Natural killer cell treated with Interleukin-12 subunit alpha and Interleukin-12 subunit beta and Interleukin-15 and Interleukin-18, amount 100 ng/mL, for 72 hours (primary cell): ENCODE results near the gene ADAMTS20. TPM values are rescaled to one million over a fixed set of nuclear protein-coding genes. Genes with fewer than 3 reads are reported as not detected.
A peak's percentile ranks its signal among the peaks of the same experiment; 100 is the strongest.
"Not testable (repeated sequence)": the region's sequence is repeated elsewhere in the genome, so short reads cannot be mapped to it uniquely, and the experiment has no call there.

Source experiments
- ATAC-seq, 2 donors: fragments of 150-1000 bp; cut with Tn5 transposase in 1 of 2; sonication (Bioruptor Pico), chemical (Tn5 transposase) in 1 of 2; 2 replicates each; pipeline ENCODE4 v1.10.0; 2021
- DNase-seq: peaks from one replicate; pipeline ENCODE4 v3.0.0; 2022; ENCODE audit warnings: low spot score
- H3K27ac Mint-ChIP-seq, 2 donors: 1 replicate in 1 of 2; 2 replicates in 1 of 2; pipeline ENCODE4 v1.8.0; 2022; ENCODE audit warnings: mixed read lengths in 2 of 2, mild to moderate bottlenecking in 1 of 2, moderate library complexity in 1 of 2
- H3K27me3 Mint-ChIP-seq, 2 donors: 1 replicate in 1 of 2; 2 replicates in 1 of 2; pipeline ENCODE4 v1.8.0; 2022; ENCODE audit warnings: mixed read lengths in 2 of 2
- H3K36me3 Mint-ChIP-seq: one replicate; pipeline ENCODE4 v1.8.0; 2022; ENCODE audit warnings: mixed read lengths
- H3K4me1 Mint-ChIP-seq, 2 donors: 1 replicate in 1 of 2; 2 replicates in 1 of 2; pipeline ENCODE4 v1.8.0; 2022; ENCODE audit warnings: low read depth in 2 of 2, mixed read lengths in 2 of 2, mild to moderate bottlenecking in 1 of 2
- H3K4me3 Mint-ChIP-seq: one replicate; pipeline ENCODE4 v1.8.0; 2022; ENCODE audit warnings: mixed read lengths
- H3K9me3 Mint-ChIP-seq: 2 replicates; pipeline ENCODE4 v1.8.0; 2022; ENCODE audit warnings: mixed read lengths
- total RNA-seq, 2 donors: library from RNA; stranded (reverse); gene quantifications; one replicate each; pipeline ENCODE4 v1.2.3, GENCODE V29; 2022

ADAMTS20 gene
- total RNA-seq, 2 donors from 2014 or later, result not detected

DNA sequence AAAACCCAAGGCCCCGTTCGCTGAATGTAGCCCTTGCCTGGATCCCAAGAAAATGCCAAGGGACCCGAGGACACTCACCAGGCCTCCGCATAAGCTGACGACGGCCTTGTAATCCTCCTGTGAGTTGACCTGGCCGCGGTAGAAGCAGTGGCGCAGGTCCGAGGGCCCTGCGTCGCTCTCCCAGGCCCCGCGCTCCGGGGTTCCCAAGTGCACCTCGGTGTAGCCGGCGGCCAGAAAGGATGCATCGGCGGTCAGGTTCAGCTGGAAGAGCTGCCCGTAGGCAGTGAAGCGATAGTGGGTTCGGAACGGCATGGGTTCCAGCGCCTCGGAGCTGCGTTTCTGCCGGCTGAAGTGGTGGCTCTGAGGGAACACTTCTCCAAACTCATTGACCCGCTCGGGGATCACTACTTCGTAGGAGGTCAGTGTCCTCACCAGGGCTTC, 1.2 kb downstream of the ADAMTS20 start:
- Mint-ChIP-seq H3K36me3 (peaks cover 10% of the 10 kb centered on the region), H3K4me3 (no peak overlapping the region), H3K4me1 (no peaks in the 10 kb centered on the region), H3K9me3 (peaks cover under 1% of the 10 kb centered on the region), H3K27ac (no peak overlapping the region), H3K27me3 (peaks cover 16 to 19% of the 10 kb centered on the region in 2 donors)
- ATAC-seq, result no peak
- no peak for DNase-seq

DNA sequence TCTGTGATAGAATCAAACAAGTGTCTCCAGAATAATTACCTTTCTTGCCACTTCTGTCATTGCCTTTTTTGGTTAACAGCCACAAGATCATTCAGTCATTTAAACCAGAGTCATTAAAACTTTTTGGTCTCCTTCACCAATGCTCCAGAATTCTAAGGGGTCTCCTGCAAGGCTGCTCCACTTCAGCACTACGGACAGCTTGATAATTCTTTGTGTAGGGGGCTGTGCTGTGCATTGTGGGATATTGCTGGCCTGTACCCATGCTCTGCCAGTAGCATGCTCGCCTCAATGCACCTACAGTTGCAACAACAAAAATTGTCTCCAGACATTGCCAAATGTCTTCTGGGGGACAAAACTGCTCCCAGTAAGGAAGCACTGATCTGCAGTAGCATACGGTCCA, 7.3 kb downstream of the ADAMTS20 start:
- no peak for DNase-seq
- Mint-ChIP-seq H3K27ac (no peak overlapping the region), H3K4me3 (no peak overlapping the region), H3K36me3 (no peaks in the 10 kb centered on the region), H3K4me1 (no peaks in the 10 kb centered on the region), H3K9me3 (peaks cover 6% of the 10 kb centered on the region), H3K27me3 (no peaks in the 10 kb centered on the region)
- no peak for ATAC-seq

DNA sequence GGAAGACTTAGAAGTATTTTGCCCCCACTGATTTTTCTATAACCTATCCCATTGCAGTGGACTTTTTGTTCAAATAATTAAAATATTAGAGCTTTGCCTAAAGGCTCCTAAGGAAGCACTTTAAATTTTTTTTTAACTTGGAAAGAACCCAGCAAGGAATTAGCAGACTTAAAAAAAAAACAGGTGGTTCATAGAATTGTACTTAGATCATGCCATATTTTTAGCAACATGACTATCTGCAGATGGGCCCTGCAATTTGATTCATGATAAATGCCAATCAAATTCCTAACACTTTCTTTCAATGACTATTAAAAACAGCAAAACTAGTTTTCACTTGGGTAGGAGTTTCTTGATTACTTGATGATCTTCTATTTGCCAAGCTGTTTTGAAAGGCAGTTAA, 11.5 kb downstream of the ADAMTS20 start:
- no peak overlapping the region for H3K4me3 Mint-ChIP-seq
- H3K27ac Mint-ChIP-seq, result no peak overlapping the region
- no peak for DNase-seq
- no peaks in the 10 kb centered on the region for H3K36me3 Mint-ChIP-seq
- no peaks in the 10 kb centered on the region for H3K27me3 Mint-ChIP-seq
- no peaks in the 10 kb centered on the region for H3K4me1 Mint-ChIP-seq
- H3K9me3 Mint-ChIP-seq, result peaks cover 13% of the 10 kb centered on the region
- ATAC-seq, result no peak

DNA sequence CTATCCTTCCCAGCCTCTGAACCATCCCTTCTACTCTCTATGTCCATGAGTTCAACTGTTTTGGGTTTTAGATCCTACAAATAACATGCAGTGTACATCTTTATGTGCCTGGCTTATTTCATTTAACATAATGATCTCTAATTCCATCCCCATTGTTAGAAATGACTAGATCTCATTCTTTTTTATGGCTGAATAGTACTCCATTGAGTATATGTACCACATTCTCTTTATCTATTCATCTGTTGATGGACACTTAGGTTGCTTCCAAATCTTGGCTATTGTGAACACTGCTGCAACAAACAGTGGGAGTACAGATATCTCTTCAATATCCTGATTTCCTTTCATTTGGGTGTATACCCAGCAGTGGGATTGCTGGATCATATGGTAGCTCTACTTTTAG, 14.3 kb downstream of the ADAMTS20 start:
- H3K4me1 Mint-ChIP-seq, DNase-seq, H3K36me3 Mint-ChIP-seq, H3K27ac Mint-ChIP-seq, ATAC-seq, H3K4me3 Mint-ChIP-seq, H3K27me3 Mint-ChIP-seq: not testable (repeated sequence)
- H3K9me3 Mint-ChIP-seq, result peaks cover 10% of the 10 kb centered on the region

DNA sequence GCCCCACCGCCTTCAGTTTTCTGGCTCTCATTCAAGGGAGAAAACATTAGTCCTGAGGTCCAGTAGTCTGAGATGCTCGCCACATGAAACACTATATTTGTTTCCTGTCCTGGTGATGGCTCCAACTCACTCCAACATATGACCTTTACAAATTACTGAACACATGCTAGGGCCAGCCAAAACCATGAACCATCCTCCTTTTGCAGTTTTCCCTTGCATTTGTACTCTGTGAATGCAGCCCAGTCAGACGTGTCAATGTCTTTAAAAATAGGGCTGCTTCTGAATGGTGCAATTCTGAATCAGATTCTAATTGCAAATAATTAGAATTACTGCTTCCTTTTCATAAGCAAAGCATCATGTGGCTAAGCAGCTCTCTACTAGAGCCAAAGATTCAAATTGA, 36.0 kb downstream of the ADAMTS20 start:
- H3K36me3 Mint-ChIP-seq, result no peaks in the 10 kb centered on the region
- H3K27ac Mint-ChIP-seq, result no peak overlapping the region
- ATAC-seq (no peak), DNase-seq (no peak)
- H3K27me3 Mint-ChIP-seq, result no peaks in the 10 kb centered on the region
- H3K9me3 Mint-ChIP-seq, result peaks cover 18% of the 10 kb centered on the region
- no peak overlapping the region for H3K4me3 Mint-ChIP-seq
- no peaks in the 10 kb centered on the region for H3K4me1 Mint-ChIP-seq

DNA sequence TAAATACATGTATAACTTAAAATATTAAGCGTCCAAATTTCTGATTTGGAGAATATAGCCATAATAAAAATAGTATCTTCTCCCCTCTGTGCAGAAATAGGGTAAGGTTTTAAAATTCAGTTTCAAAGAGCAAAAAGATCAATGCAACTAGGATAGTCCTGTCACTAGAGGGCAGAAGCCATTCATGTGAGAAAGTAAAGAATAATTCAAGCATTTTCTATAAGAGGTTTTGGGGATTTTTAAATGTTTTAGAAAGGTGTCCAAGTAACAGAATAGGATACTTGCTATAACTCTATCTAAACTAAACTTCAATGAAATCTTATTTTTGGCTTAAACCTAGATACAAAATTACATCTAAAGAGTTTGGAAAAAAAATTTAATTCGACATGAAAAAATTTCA, 50.3 kb downstream of the ADAMTS20 start:
- Mint-ChIP-seq H3K9me3 (peaks cover 3% of the 10 kb centered on the region), H3K27ac (no peak overlapping the region), H3K4me1 (no peaks in the 10 kb centered on the region), H3K27me3 (no peaks in the 10 kb centered on the region), H3K4me3 (no peak overlapping the region), H3K36me3 (no peaks in the 10 kb centered on the region)
- ATAC-seq (no peak), DNase-seq (no peak)

DNA sequence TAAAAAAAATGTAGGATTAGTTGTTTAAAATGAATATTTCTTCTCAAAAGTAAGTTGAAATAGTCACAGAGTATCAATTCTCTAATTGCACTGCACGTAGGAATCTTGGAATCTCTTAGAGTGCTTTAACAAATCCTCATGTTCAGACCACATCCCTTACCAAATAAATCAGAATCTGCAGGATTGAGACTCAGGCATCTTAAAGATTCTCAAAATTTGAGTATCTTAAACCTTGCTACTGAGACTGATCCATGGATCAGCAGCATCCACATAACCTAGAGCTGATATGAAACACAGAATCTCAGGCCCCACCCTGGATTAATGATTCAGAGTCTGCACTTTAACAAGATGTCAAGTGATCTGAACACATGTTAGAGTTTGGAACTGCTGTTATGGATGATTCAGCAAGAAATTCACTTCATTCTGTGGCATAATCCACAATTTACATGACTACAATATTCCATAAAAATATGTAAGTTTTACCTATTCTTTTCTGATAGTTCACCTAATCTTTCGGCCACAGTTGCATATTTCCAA, 58.7 kb downstream of the ADAMTS20 start:
- H3K27me3 Mint-ChIP-seq, result no peaks in the 10 kb centered on the region
- no peaks in the 10 kb centered on the region for H3K9me3 Mint-ChIP-seq
- H3K36me3 Mint-ChIP-seq, result no peaks in the 10 kb centered on the region
- H3K4me1 Mint-ChIP-seq, result no peaks in the 10 kb centered on the region
- ATAC-seq (no peak), DNase-seq (no peak)
- H3K27ac Mint-ChIP-seq, result no peak overlapping the region
- no peak overlapping the region for H3K4me3 Mint-ChIP-seq

DNA sequence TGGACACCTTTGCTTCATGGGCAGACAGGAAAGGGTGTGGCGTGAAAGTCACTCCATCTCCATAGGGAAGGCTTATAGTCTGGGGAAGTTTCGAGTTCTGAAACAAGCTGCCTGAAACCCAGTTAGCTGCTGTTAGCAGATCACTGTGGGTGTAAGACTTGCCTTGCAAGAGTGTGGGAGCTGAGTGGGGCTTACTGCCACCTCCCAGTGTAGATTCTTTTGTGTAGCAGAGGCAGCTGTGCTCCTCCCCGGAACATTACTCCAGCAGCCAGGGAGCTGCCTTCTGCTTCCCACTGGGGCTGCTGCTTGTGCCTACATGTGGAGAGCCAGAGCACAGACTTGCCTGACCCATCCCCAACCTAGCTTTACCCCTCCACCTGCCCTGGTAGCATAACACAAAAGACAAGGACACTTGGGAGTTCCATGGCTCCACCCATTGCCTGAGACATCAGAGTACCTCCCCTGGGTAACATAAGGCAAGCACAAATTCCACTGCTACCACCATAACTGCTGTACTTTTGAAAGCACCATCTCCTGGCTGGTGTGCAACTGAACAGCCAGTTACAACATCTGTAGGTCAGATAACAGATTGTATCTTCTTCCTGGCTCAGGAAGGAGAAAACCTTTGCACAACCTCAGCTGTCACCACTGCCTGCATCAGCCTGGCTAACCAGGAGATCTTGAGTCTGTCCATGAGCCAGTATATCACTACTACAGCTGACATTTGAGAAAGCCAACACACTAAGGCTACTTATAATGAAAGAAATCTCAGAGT, 69.5 kb downstream of the ADAMTS20 start:
- H3K36me3 Mint-ChIP-seq, result no peaks in the 10 kb centered on the region
- ATAC-seq (peak in 1 of 2 donors; percentile 17), DNase-seq (no peak)
- H3K27me3 Mint-ChIP-seq, result no peaks in the 10 kb centered on the region
- H3K4me1 Mint-ChIP-seq, result no peaks in the 10 kb centered on the region
- no peak overlapping the region for H3K27ac Mint-ChIP-seq
- H3K9me3 Mint-ChIP-seq, result peaks cover 10% of the 10 kb centered on the region
- H3K4me3 Mint-ChIP-seq, result no peak overlapping the region

DNA sequence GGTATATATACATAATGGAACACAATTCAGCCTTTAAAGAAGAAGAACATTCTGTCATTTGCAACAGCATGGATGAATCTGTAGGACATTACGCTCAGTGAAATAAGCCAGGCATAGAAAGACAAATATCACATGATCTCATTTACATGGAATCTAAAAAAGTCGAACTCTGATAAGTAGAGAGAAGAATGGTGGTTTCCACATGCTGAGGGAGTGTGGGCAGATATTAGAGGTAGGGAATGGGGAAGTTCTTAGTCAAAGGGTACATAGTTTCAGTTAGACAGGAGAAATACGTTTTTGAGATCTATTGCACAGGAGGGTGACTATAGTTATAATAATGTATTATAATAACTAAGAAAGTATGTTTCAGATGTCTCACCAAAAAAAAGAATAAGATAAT, 71.4 kb downstream of the ADAMTS20 start:
- no peak overlapping the region for H3K4me3 Mint-ChIP-seq
- no peaks in the 10 kb centered on the region for H3K27me3 Mint-ChIP-seq
- no peaks in the 10 kb centered on the region for H3K36me3 Mint-ChIP-seq
- DNase-seq, result no peak
- ATAC-seq, result no peak
- H3K9me3 Mint-ChIP-seq, result peaks cover 8% of the 10 kb centered on the region
- no peak overlapping the region for H3K27ac Mint-ChIP-seq
- no peaks in the 10 kb centered on the region for H3K4me1 Mint-ChIP-seq

DNA sequence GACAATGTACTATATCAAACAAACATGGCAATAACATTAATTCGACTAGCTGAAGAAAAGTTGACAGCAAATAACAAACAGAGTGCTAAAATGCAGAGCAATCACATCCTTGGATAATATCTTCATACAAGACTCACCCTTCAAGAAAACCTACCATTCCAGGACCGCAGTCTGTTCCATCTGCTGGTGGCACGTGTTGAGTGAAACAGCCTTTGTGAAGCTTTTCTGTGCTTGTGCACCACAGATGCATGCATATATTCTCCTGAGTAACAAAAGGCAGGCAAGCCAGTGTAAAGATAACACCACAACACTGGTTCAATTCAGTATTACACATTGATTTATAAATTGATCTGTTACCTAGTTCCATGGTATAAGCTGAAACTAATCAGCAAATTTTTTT, 89.3 kb downstream of the ADAMTS20 start:
- ATAC-seq (no peak), DNase-seq (no peak)
- Mint-ChIP-seq H3K9me3 (peaks cover 3% of the 10 kb centered on the region), H3K27ac (no peak overlapping the region), H3K4me3 (no peak overlapping the region), H3K36me3 (no peaks in the 10 kb centered on the region), H3K27me3 (no peaks in the 10 kb centered on the region), H3K4me1 (no peaks in the 10 kb centered on the region)

DNA sequence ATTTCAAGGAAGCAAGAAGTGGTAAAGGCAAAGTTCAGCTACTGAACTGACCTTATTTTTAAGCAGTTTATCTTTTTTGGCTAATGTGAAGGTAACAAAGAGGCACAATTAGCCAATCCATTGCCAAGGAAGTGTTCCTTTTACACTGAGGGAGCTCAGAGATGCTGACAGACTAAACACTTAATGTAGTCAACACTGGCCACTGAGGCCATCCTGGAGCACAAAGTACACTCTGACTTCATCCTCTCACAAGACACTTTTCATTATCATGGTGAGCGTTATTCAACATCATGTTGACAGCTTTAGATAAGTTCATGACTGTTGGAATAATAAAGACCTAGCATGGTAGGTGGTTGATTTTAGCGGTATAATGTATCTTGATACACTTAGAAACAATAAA, 89.9 kb downstream of the ADAMTS20 start:
- H3K9me3 Mint-ChIP-seq, result peaks cover 6% of the 10 kb centered on the region
- DNase-seq, result no peak
- no peak overlapping the region for H3K27ac Mint-ChIP-seq
- no peak for ATAC-seq
- no peaks in the 10 kb centered on the region for H3K27me3 Mint-ChIP-seq
- no peaks in the 10 kb centered on the region for H3K4me1 Mint-ChIP-seq
- H3K4me3 Mint-ChIP-seq, result no peak overlapping the region
- no peaks in the 10 kb centered on the region for H3K36me3 Mint-ChIP-seq

DNA sequence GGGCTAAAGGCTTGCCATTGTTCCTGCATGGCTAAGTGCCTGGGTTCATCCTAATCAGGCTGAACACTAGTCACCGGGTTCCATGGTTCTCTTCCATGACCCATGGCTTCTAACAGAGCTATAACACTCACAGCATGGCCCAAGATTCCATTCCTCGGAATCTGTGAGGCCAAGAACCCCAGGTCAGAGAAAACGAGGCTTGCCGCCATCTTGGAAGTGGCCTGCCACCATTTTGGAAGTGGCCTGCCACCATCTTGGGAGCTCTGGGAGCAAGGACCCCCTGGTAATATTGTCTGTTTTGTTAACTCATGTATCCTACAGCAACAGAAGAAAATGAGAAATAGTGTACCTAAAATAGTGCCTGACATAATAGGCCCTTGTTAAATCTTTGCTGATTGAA, 92.7 kb downstream of the ADAMTS20 start:
- no peak overlapping the region for H3K4me3 Mint-ChIP-seq
- peaks cover 14% of the 10 kb centered on the region for H3K9me3 Mint-ChIP-seq
- no peaks in the 10 kb centered on the region for H3K4me1 Mint-ChIP-seq
- ATAC-seq (no peak), DNase-seq (no peak)
- no peak overlapping the region for H3K27ac Mint-ChIP-seq
- H3K27me3 Mint-ChIP-seq, result no peaks in the 10 kb centered on the region
- H3K36me3 Mint-ChIP-seq, result no peaks in the 10 kb centered on the region

DNA sequence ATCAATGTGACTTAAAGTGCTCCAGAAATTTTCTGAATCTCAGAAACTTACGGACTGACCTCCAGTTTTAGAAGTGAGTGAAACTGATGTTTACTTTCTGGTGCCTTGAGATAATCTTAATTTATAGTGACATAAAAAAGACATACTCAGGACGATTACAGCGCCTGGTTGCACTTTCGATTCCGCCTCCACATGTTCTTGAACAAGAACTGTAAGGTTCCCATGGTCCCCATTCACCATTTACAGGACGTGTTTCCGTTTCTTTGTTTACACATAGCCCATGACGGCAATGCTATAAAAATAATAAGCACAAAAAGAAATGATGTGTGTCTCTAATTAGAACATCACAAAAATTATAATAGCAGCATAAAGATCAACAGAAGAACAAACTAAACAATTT, 98.2 kb downstream of the ADAMTS20 start:
- Mint-ChIP-seq H3K36me3 (no peaks in the 10 kb centered on the region), H3K27me3 (no peaks in the 10 kb centered on the region), H3K4me3 (no peak overlapping the region), H3K4me1 (no peaks in the 10 kb centered on the region), H3K27ac (no peak overlapping the region), H3K9me3 (peaks cover 23% of the 10 kb centered on the region)
- ATAC-seq, result no peak
- DNase-seq, result no peak

DNA sequence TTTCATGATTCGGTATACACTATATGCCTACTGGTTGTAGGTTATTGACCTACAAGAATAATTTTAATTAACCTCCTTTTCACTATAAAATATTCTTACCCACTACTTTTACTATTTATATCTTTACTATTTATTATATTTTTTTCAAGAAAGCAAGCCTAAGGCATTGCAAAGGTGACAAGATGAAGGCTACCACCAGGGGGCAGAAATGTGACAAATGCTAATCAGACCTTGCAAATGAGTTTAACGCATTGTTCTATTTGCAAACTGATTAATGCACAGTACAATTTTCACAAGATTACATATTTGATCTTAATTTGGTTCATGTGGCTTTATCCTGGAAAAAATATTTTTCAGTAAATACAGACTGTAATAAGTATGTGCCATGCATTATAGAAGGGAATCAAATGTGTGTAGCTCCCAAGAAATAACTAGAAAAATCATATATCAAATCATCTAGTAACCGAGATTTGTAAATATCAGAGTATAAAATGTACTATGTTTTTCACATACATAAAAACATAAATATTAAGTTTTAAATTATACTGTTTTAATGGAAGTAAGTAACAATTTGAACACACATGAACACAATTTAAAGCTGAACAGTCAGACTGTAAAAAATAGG, 107.0 kb downstream of the ADAMTS20 start:
- no peak for DNase-seq
- H3K9me3 Mint-ChIP-seq, result peaks cover 8% of the 10 kb centered on the region
- no peak overlapping the region for H3K27ac Mint-ChIP-seq
- ATAC-seq, result no peak
- no peak overlapping the region for H3K4me3 Mint-ChIP-seq
- no peaks in the 10 kb centered on the region for H3K4me1 Mint-ChIP-seq
- no peaks in the 10 kb centered on the region for H3K36me3 Mint-ChIP-seq
- no peaks in the 10 kb centered on the region for H3K27me3 Mint-ChIP-seq
